Tibial nerve (tissue), 4 donors: ENCODE data around the gene ANKRD11. TPM values are rescaled to one million over a fixed set of nuclear protein-coding genes. Genes with fewer than 3 reads are reported as not detected.

Experiments
- DNase-seq, 2 donors: peaks; one replicate each; pipeline ENCODE4 v3.0.0-alpha.2; 2019; ENCODE audit warnings: low spot score in 2 of 2
- H3K27ac ChIP-seq, 4 donors: fragments of 200-600 bp; sonication (generic) in 3 of 4; one replicate each; pipeline ENCODE4 v1.5.1; 2017 to 2019; ENCODE audit warnings: mild to moderate bottlenecking in 1 of 4
- H3K27me3 ChIP-seq, 2 donors: fragments of 200-600 bp; sonication (generic) in 1 of 2; one replicate each; pipeline versions ENCODE4 v1.5.1 to v1.6.0; 2017 to 2019
- H3K36me3 ChIP-seq, 3 donors: fragments of 200-600 bp; sonication (generic); one replicate each; pipeline ENCODE4 v1.5.1; 2018 to 2019
- H3K4me1 ChIP-seq, 4 donors: fragments of 200-600 bp; sonication (generic) in 3 of 4; one replicate each; pipeline ENCODE4 v1.5.1; 2017 to 2019
- H3K4me3 ChIP-seq, 4 donors: fragments of 200-600 bp; sonication (generic) in 3 of 4; one replicate each; pipeline ENCODE4 v1.5.1; 2017 to 2019; ENCODE audit warnings: mild to moderate bottlenecking in 1 of 4, moderate library complexity in 1 of 4
- H3K9me3 ChIP-seq, 4 donors: fragments of 200-600 bp; sonication (generic) in 3 of 4; one replicate each; pipeline ENCODE4 v1.5.1; 2017 to 2019
- CTCF ChIP-seq, 5 experiments: fragments of 200-600 bp in 3 of 5; fragments of 450-650 bp in 2 of 5; sonication (generic) in 3 of 5; IDR thresholded peaks; one replicate each; pipeline ENCODE4 v1.5.1; 2016 to 2019; ENCODE audit warnings: antibody characterized with exemption in 5 of 5, mild to moderate bottlenecking in 3 of 5, moderate library complexity in 2 of 5
- EP300 ChIP-seq, 2 donors: sonication (generic); formaldehyde crosslinking; IDR thresholded peaks; one replicate each; pipeline ENCODE4 v1.6.1; 2017; ENCODE audit warnings: antibody characterized with exemption in 2 of 2, mild to moderate bottlenecking in 1 of 2
- POLR2A ChIP-seq, 2 donors: fragments of 450-650 bp; IDR thresholded peaks; one replicate each; pipeline ENCODE4 v1.6.1; 2017; ENCODE audit warnings: antibody characterized with exemption in 2 of 2, mild to moderate bottlenecking in 2 of 2, moderate library complexity in 2 of 2
- WGBS, 2 donors: methylation state at CpG; one replicate each; pipeline ENCODE4 v1.1.5; 2018; 5-methylcytosine and 5-hydroxymethylcytosine counted together
- total RNA-seq, 4 donors: library from RNA; depleted of rRNA; stranded (reverse); fragments of >200 nt; gene quantifications; one replicate each; pipeline ENCODE4 v1.1.0, GENCODE V29; 2016

Gene ANKRD11
- total RNA-seq, 4 donors from 2014 or later: 104 to 177 (median 112) TPM

GRCh38 chr16:89319886-89320781 lies 170.2 kb downstream of the ANKRD11 start:
- Histone ChIP-seq H3K4me3 (peak overlapping the region in 2 of 4 donors; percentile 16 to 17), H3K36me3 (peaks cover 0 to 6% (median 0%) of the 10 kb centered on the region in 3 donors), H3K27ac (peak overlapping the region in 3 of 4 donors; percentile 13 to 46 (median 30)), H3K9me3 (no peaks in the 10 kb centered on the region), H3K27me3 (no peaks in the 10 kb centered on the region), H3K4me1 (peaks cover 0 to 100% (median 76%) of the 10 kb centered on the region in 4 donors)
- DNase-seq: no peak
- TF ChIP-seq EP300 (IDR thresholded peaks at IDR 0.05): no peak
- no peak for TF ChIP-seq POLR2A (IDR thresholded peaks at IDR 0.05)
- 28 to 30% methylated on average over 30 to 31 of the region's 32 CpGs for WGBS, 2 donors

- WGBS, 2 donors: 74 to 82% methylated on average over 4 of the region's 4 CpGs
- Histone ChIP-seq H3K4me3 (no peak overlapping the region), H3K27ac (peak overlapping the region in 2 of 4 donors; percentile 13 to 30)
Measured at GRCh38 chr16:89319631-89319885, 170.8 kb downstream of the ANKRD11 start.

GRCh38 chr16:89318871-89319630 lies 171.3 kb downstream of the ANKRD11 start:
- H3K27ac ChIP-seq: no peak overlapping the region
- TF ChIP-seq CTCF (IDR thresholded peaks at IDR 0.05): no peak
- TF ChIP-seq POLR2A (IDR thresholded peaks at IDR 0.05): no peak
- TF ChIP-seq EP300 (IDR thresholded peaks at IDR 0.05): no peak
- no peaks in the 10 kb centered on the region for H3K9me3 ChIP-seq
- no peak for DNase-seq
- H3K4me3 ChIP-seq: no peak overlapping the region
- WGBS, 2 donors: 90% methylated on average over 21 to 28 of the region's 28 CpGs
- no peaks in the 10 kb centered on the region for H3K27me3 ChIP-seq
- H3K4me1 ChIP-seq: peaks cover 0 to 100% (median 77%) of the 10 kb centered on the region in 4 donors
- peaks cover 0 to 6% (median 0%) of the 10 kb centered on the region in 3 donors for H3K36me3 ChIP-seq

More at GRCh38 chr16:89319631-89319885, 170.8 kb downstream of the ANKRD11 start:
- TF ChIP-seq POLR2A (IDR thresholded peaks at IDR 0.05) (no peak), EP300 (IDR thresholded peaks at IDR 0.05) (no peak)
- no peak for DNase-seq
- no peaks in the 10 kb centered on the region for H3K9me3 ChIP-seq
- H3K4me1 ChIP-seq: peaks cover 0 to 100% (median 75%) of the 10 kb centered on the region in 4 donors
- peaks cover 0 to 6% (median 0%) of the 10 kb centered on the region in 3 donors for H3K36me3 ChIP-seq
- H3K27me3 ChIP-seq: no peaks in the 10 kb centered on the region

GRCh38 chr16:89318430-89318758 lies 172.0 kb downstream of the ANKRD11 start:
- Histone ChIP-seq H3K4me3 (no peak overlapping the region), H3K27me3 (no peaks in the 10 kb centered on the region), H3K36me3 (peaks cover 0 to 10% (median 0%) of the 10 kb centered on the region in 3 donors), H3K4me1 (peaks cover 0 to 100% (median 74%) of the 10 kb centered on the region in 4 donors), H3K27ac (no peak overlapping the region), H3K9me3 (no peaks in the 10 kb centered on the region)
- TF ChIP-seq POLR2A (IDR thresholded peaks at IDR 0.05): no peak
- TF ChIP-seq EP300 (IDR thresholded peaks at IDR 0.05): no peak
- TF ChIP-seq CTCF (IDR thresholded peaks at IDR 0.05): no peak
- WGBS, 2 donors: 94 to 95% methylated on average over 11 of the region's 11 CpGs
- DNase-seq: no peak

- no peak for DNase-seq
Measured at GRCh38 chr16:89317729-89318429, 172.5 kb downstream of the ANKRD11 start.

More at GRCh38 chr16:89317729-89318429, 172.5 kb downstream of the ANKRD11 start:
- no peak for TF ChIP-seq CTCF (IDR thresholded peaks at IDR 0.05)
- no peak for TF ChIP-seq EP300 (IDR thresholded peaks at IDR 0.05)
- TF ChIP-seq POLR2A (IDR thresholded peaks at IDR 0.05): no peak
- peaks cover 0 to 95% (median 71%) of the 10 kb centered on the region in 4 donors for H3K4me1 ChIP-seq
- peaks cover 0 to 15% (median 0%) of the 10 kb centered on the region in 3 donors for H3K36me3 ChIP-seq
- 77 to 80% methylated on average over 23 of the region's 23 CpGs for WGBS, 2 donors
- H3K27me3 ChIP-seq: no peaks in the 10 kb centered on the region
- H3K9me3 ChIP-seq: no peaks in the 10 kb centered on the region
- no peak overlapping the region for H3K4me3 ChIP-seq
- no peak overlapping the region for H3K27ac ChIP-seq
